ENCODE results near the gene STAT1.

Gene STAT1

GRCh38 chr2:191012346-191012745 lies 1.6 kb downstream of the STAT1 start:
- Histone ChIP-seq H2AK5ac (ENCODE audit: low read length) (no peak overlapping the region), H3K27me3 (ENCODE audit: insufficient read depth, low read length) (no peaks in the 10 kb centered on the region), H3K36me3 (ENCODE audit: control insufficient read depth in 1 of 2, insufficient read depth in 2 of 2, low read length in 2 of 2) (peaks cover 3 to 4% of the 10 kb centered on the region in 2 experiments), H3K4ac (ENCODE audit: low read depth, low read length) (peak overlapping the region; percentile 47), H3K4me3 (ENCODE audit: low read depth, low read length) (no peak overlapping the region), H4K8ac (ENCODE audit: low read depth, low read length) (no peak overlapping the region), H2BK5ac (ENCODE audit: low read depth, low read length, poor library complexity) (no peak overlapping the region), H4K12ac (ENCODE audit: low read depth, low read length) (no peak overlapping the region), H2AFZ (ENCODE audit: insufficient read depth, low read length, poor library complexity) (no peak overlapping the region), H3K14ac (ENCODE audit: low read length) (no peak overlapping the region), H3K4me1 (ENCODE audit: control insufficient read depth in 1 of 2, insufficient read depth in 2 of 2, low read length in 2 of 2) (peaks cover 4 to 6% of the 10 kb centered on the region in 2 experiments), H3K79me2 (ENCODE audit: control insufficient read depth, insufficient read depth, low read length, poor library complexity) (peaks cover 6% of the 10 kb centered on the region), H3K9ac (ENCODE audit: low read length) (no peak overlapping the region), H2BK120ac (ENCODE audit: insufficient read depth, low read length, poor library complexity) (no peak overlapping the region), H2BK12ac (ENCODE audit: low read length) (no peak overlapping the region), H3K79me1 (ENCODE audit: low read length) (peaks cover 7% of the 10 kb centered on the region), H3K27ac (ENCODE audit: low read depth, low read length) (no peak overlapping the region), H3K9me3 (ENCODE audit: insufficient read depth, low read depth, low read length) (no peaks in the 10 kb centered on the region), H3K23ac (ENCODE audit: low read length) (no peak overlapping the region), H3K18ac (ENCODE audit: low read length) (no peak overlapping the region), H3K4me2 (ENCODE audit: low read length) (no peak overlapping the region), H4K91ac (ENCODE audit: low read depth, low read length) (no peak overlapping the region)
- WGBS (ENCODE audit: extremely low coverage, insufficient coverage, insufficient read length), result no CpG with 5 or more reads among the region's 3 CpGs
- DNase-seq, result no peak

GRCh38 chr2:191010887-191011885 lies 2.8 kb downstream of the STAT1 start:
- Histone ChIP-seq H3K4me1 (ENCODE audit: control insufficient read depth in 1 of 2, insufficient read depth in 2 of 2, low read length in 2 of 2) (peaks cover 4 to 6% of the 10 kb centered on the region in 2 experiments), H4K8ac (ENCODE audit: low read depth, low read length) (no peak overlapping the region), H4K12ac (ENCODE audit: low read depth, low read length) (no peak overlapping the region), H3K14ac (ENCODE audit: low read length) (no peak overlapping the region), H3K27ac (ENCODE audit: low read depth, low read length) (no peak overlapping the region), H3K9me3 (ENCODE audit: insufficient read depth, low read depth, low read length) (no peaks in the 10 kb centered on the region), H3K36me3 (ENCODE audit: control insufficient read depth in 1 of 2, insufficient read depth in 2 of 2, low read length in 2 of 2) (peaks cover 6 to 13% of the 10 kb centered on the region in 2 experiments), H2BK12ac (ENCODE audit: low read length) (no peak overlapping the region), H3K4me2 (ENCODE audit: low read length) (no peak overlapping the region), H2BK5ac (ENCODE audit: low read depth, low read length, poor library complexity) (no peak overlapping the region), H3K9ac (ENCODE audit: low read length) (no peak overlapping the region), H3K79me1 (ENCODE audit: low read length) (peaks cover 7% of the 10 kb centered on the region), H2AFZ (ENCODE audit: insufficient read depth, low read length, poor library complexity) (no peak overlapping the region), H3K18ac (ENCODE audit: low read length) (no peak overlapping the region), H4K91ac (ENCODE audit: low read depth, low read length) (no peak overlapping the region), H3K23ac (ENCODE audit: low read length) (no peak overlapping the region), H3K27me3 (ENCODE audit: insufficient read depth, low read length) (no peaks in the 10 kb centered on the region), H2BK120ac (ENCODE audit: insufficient read depth, low read length, poor library complexity) (no peak overlapping the region), H2AK5ac (ENCODE audit: low read length) (no peak overlapping the region), H3K4ac (ENCODE audit: low read depth, low read length) (no peak overlapping the region), H3K4me3 (ENCODE audit: low read depth, low read length) (no peak overlapping the region), H3K79me2 (ENCODE audit: control insufficient read depth, insufficient read depth, low read length, poor library complexity) (peaks cover 6% of the 10 kb centered on the region)
- peak in 1 of 2 donors; percentile 37 for DNase-seq
- no CpG with 5 or more reads among the region's 14 CpGs for WGBS (ENCODE audit: extremely low coverage, insufficient coverage, insufficient read length)

GRCh38 chr2:191009541-191010374 lies 4.2 kb downstream of the STAT1 start:
- Histone ChIP-seq H3K79me1 (ENCODE audit: low read length) (peaks cover 7% of the 10 kb centered on the region), H3K14ac (ENCODE audit: low read length) (no peak overlapping the region), H3K79me2 (ENCODE audit: control insufficient read depth, insufficient read depth, low read length, poor library complexity) (peaks cover 6% of the 10 kb centered on the region), H4K12ac (ENCODE audit: low read depth, low read length) (no peak overlapping the region), H3K36me3 (ENCODE audit: control insufficient read depth in 1 of 2, insufficient read depth in 2 of 2, low read length in 2 of 2) (peaks cover 12 to 21% of the 10 kb centered on the region in 2 experiments), H4K91ac (ENCODE audit: low read depth, low read length) (no peak overlapping the region), H3K4me3 (ENCODE audit: low read depth, low read length) (no peak overlapping the region), H2BK5ac (ENCODE audit: low read depth, low read length, poor library complexity) (no peak overlapping the region), H3K4ac (ENCODE audit: low read depth, low read length) (no peak overlapping the region), H3K23ac (ENCODE audit: low read length) (no peak overlapping the region), H3K4me2 (ENCODE audit: low read length) (no peak overlapping the region), H2AK5ac (ENCODE audit: low read length) (no peak overlapping the region), H3K4me1 (ENCODE audit: control insufficient read depth in 1 of 2, insufficient read depth in 2 of 2, low read length in 2 of 2) (peaks cover 4 to 6% of the 10 kb centered on the region in 2 experiments), H2AFZ (ENCODE audit: insufficient read depth, low read length, poor library complexity) (no peak overlapping the region), H3K9ac (ENCODE audit: low read length) (no peak overlapping the region), H3K27me3 (ENCODE audit: insufficient read depth, low read length) (no peaks in the 10 kb centered on the region), H4K8ac (ENCODE audit: low read depth, low read length) (no peak overlapping the region), H2BK12ac (ENCODE audit: low read length) (no peak overlapping the region), H3K27ac (ENCODE audit: low read depth, low read length) (no peak overlapping the region), H3K9me3 (ENCODE audit: insufficient read depth, low read depth, low read length) (no peaks in the 10 kb centered on the region), H2BK120ac (ENCODE audit: insufficient read depth, low read length, poor library complexity) (no peak overlapping the region), H3K18ac (ENCODE audit: low read length) (no peak overlapping the region)
- DNase-seq, result no peak
- no CpG with 5 or more reads among the region's 4 CpGs for WGBS (ENCODE audit: extremely low coverage, insufficient coverage, insufficient read length)

GRCh38 chr2:191008286-191008685 lies 5.7 kb downstream of the STAT1 start:
- Histone ChIP-seq H3K4me1 (ENCODE audit: control insufficient read depth in 1 of 2, insufficient read depth in 2 of 2, low read length in 2 of 2) (peaks cover under 1 to 4% of the 10 kb centered on the region in 2 experiments), H2BK12ac (ENCODE audit: low read length) (no peak overlapping the region), H3K27me3 (ENCODE audit: insufficient read depth, low read length) (no peaks in the 10 kb centered on the region), H2AK5ac (ENCODE audit: low read length) (no peak overlapping the region), H4K91ac (ENCODE audit: low read depth, low read length) (no peak overlapping the region), H2BK5ac (ENCODE audit: low read depth, low read length, poor library complexity) (no peak overlapping the region), H3K4me2 (ENCODE audit: low read length) (no peak overlapping the region), H3K9ac (ENCODE audit: low read length) (no peak overlapping the region), H2AFZ (ENCODE audit: insufficient read depth, low read length, poor library complexity) (no peak overlapping the region), H3K4ac (ENCODE audit: low read depth, low read length) (no peak overlapping the region), H3K79me2 (ENCODE audit: control insufficient read depth, insufficient read depth, low read length, poor library complexity) (no peaks in the 10 kb centered on the region), H3K36me3 (ENCODE audit: control insufficient read depth in 1 of 2, insufficient read depth in 2 of 2, low read length in 2 of 2) (peaks cover 19 to 28% of the 10 kb centered on the region in 2 experiments), H3K14ac (ENCODE audit: low read length) (no peak overlapping the region), H2BK120ac (ENCODE audit: insufficient read depth, low read length, poor library complexity) (no peak overlapping the region), H3K23ac (ENCODE audit: low read length) (no peak overlapping the region), H3K9me3 (ENCODE audit: insufficient read depth, low read depth, low read length) (peaks cover 3% of the 10 kb centered on the region), H4K8ac (ENCODE audit: low read depth, low read length) (no peak overlapping the region), H3K79me1 (ENCODE audit: low read length) (no peaks in the 10 kb centered on the region), H3K18ac (ENCODE audit: low read length) (no peak overlapping the region), H3K27ac (ENCODE audit: low read depth, low read length) (no peak overlapping the region), H3K4me3 (ENCODE audit: low read depth, low read length) (no peak overlapping the region), H4K12ac (ENCODE audit: low read depth, low read length) (no peak overlapping the region)
- no peak for DNase-seq

All from trophoblast cell (in vitro differentiated cells and primary cell).